Endothelial cell (in vitro differentiated cells): ENCODE data around the gene CBR4. TPM values are rescaled to one million over a fixed set of nuclear protein-coding genes. Genes with fewer than 3 reads are reported as not detected.

Experiments
- DNase-seq: peaks from one replicate; pipeline ENCODE4 v3.0.0; 2021; ENCODE audit warnings: low spot score
- H3K27ac Mint-ChIP-seq: one replicate; pipeline ENCODE4 v1.8.0; 2021; ENCODE audit warnings: mixed read lengths, inconsistent platforms; ENCODE audit not compliant: unreplicated experiment
- H3K27me3 Mint-ChIP-seq: one replicate; pipeline ENCODE4 v1.8.0; 2021; ENCODE audit warnings: mild to moderate bottlenecking, moderate library complexity, mixed read lengths, inconsistent platforms; ENCODE audit not compliant: unreplicated experiment
- H3K36me3 Mint-ChIP-seq: one replicate; pipeline ENCODE4 v1.8.0; 2021; ENCODE audit warnings: mild to moderate bottlenecking, low read depth, mixed read lengths, inconsistent platforms; ENCODE audit not compliant: unreplicated experiment
- H3K4me1 Mint-ChIP-seq: one replicate; pipeline ENCODE4 v1.8.0; 2021; ENCODE audit warnings: mild to moderate bottlenecking, mixed read lengths, inconsistent platforms; ENCODE audit not compliant: unreplicated experiment
- H3K4me3 Mint-ChIP-seq: one replicate; pipeline ENCODE4 v1.8.0; 2021; ENCODE audit warnings: mild to moderate bottlenecking, mixed read lengths, inconsistent platforms; ENCODE audit not compliant: unreplicated experiment
- H3K9me3 Mint-ChIP-seq: one replicate; pipeline ENCODE4 v1.8.0; 2021; ENCODE audit warnings: mixed read lengths, inconsistent platforms; ENCODE audit not compliant: unreplicated experiment
- CTCF ChIP-seq: fragments of 200-600 bp; sonication (generic); IDR thresholded peaks from one replicate; pipeline ENCODE4 v1.5.0; 2021; ENCODE audit warnings: antibody characterized with exemption; ENCODE audit not compliant: unreplicated experiment
- total RNA-seq: library from RNA; stranded (reverse); fragmentation: NEBNext Ultra II Directional; extraction: Animal tissue kit (Norgen Biotek cat#: 25700); gene quantifications from one replicate; pipeline ENCODE4 v1.2.1, GENCODE V29; 2021; ENCODE audit not compliant: unreplicated experiment

CBR4 gene
- total RNA-seq, 1 donor from 2014 or later: 21.4 TPM

- Mint-ChIP-seq H3K36me3 (peaks cover 4% of the 10 kb centered on the region), H3K27me3 (peaks cover 4% of the 10 kb centered on the region), H3K9me3 (no peaks in the 10 kb centered on the region), H3K4me1 (peaks cover 18% of the 10 kb centered on the region), H3K4me3 (no peak overlapping the region), H3K27ac (no peak overlapping the region)
- no peak for TF ChIP-seq CTCF
- no peak for DNase-seq
Observed at GRCh38 chr4:169048868-169049414, 38.9 kb upstream of the CBR4 start.

GRCh38 chr4:169047956-169048355 lies 37.9 kb upstream of the CBR4 start:
- TF ChIP-seq CTCF: no peak
- H3K36me3 Mint-ChIP-seq: no peaks in the 10 kb centered on the region
- DNase-seq: no peak
- H3K4me1 Mint-ChIP-seq: peaks cover 14% of the 10 kb centered on the region
- H3K4me3 Mint-ChIP-seq: no peak overlapping the region
- no peaks in the 10 kb centered on the region for H3K9me3 Mint-ChIP-seq
- H3K27ac Mint-ChIP-seq: no peak overlapping the region
- H3K27me3 Mint-ChIP-seq: peaks cover 4% of the 10 kb centered on the region

GRCh38 chr4:169045862-169046584 lies 36.0 kb upstream of the CBR4 start:
- no peak for DNase-seq
- Mint-ChIP-seq H3K9me3 (no peaks in the 10 kb centered on the region), H3K4me3 (no peak overlapping the region), H3K27me3 (peaks cover 3% of the 10 kb centered on the region), H3K36me3 (no peaks in the 10 kb centered on the region), H3K4me1 (peaks cover 7% of the 10 kb centered on the region), H3K27ac (no peak overlapping the region)
- no peak for TF ChIP-seq CTCF

- Mint-ChIP-seq H3K4me3 (no peak overlapping the region), H3K9me3 (no peaks in the 10 kb centered on the region), H3K27me3 (no peaks in the 10 kb centered on the region), H3K4me1 (peaks cover under 1% of the 10 kb centered on the region), H3K36me3 (no peaks in the 10 kb centered on the region), H3K27ac (no peak overlapping the region)
- TF ChIP-seq CTCF: no peak
- DNase-seq: no peak
Observed at GRCh38 chr4:169044714-169045447, 34.8 kb upstream of the CBR4 start.

GRCh38 chr4:169042608-169043007 lies 32.6 kb upstream of the CBR4 start:
- no peak for TF ChIP-seq CTCF
- no peaks in the 10 kb centered on the region for H3K27me3 Mint-ChIP-seq
- no peak for DNase-seq
- H3K36me3 Mint-ChIP-seq: no peaks in the 10 kb centered on the region
- H3K4me1 Mint-ChIP-seq: no peaks in the 10 kb centered on the region
- no peaks in the 10 kb centered on the region for H3K9me3 Mint-ChIP-seq
- H3K4me3 Mint-ChIP-seq: no peak overlapping the region
- H3K27ac Mint-ChIP-seq: no peak overlapping the region
